HepG2 (cell line): ENCODE data around the gene IFT88. TPM values are rescaled to one million over a fixed set of nuclear protein-coding genes. Genes with fewer than 3 reads are reported as not detected.

Experiments used
- ARID2 ChIP-seq: sonication (generic); formaldehyde crosslinking; IDR thresholded peaks from 2 replicates; pipeline ENCODE4 v1.8.1; 2022; ENCODE audit warnings: mild to moderate bottlenecking, missing genetic modification reagents, borderline replicate concordance
- ATF7-NPFF ChIP-seq: sonication (generic); formaldehyde crosslinking; IDR thresholded peaks from 2 replicates; pipeline ENCODE4 v1.8.1; 2023; ENCODE audit warnings: mild to moderate bottlenecking, low read depth, missing genetic modification reagents, moderate library complexity
- FOXK2 ChIP-seq: fragments of 450-650 bp; IDR thresholded peaks from 2 replicates; pipeline ENCODE4 v1.6.1; 2016
- FOXM1 ChIP-seq: sonication (generic); formaldehyde crosslinking; IDR thresholded peaks from 2 replicates; pipeline ENCODE4 v1.5.0; 2020; ENCODE audit warnings: missing genetic modification reagents
- GFI1 ChIP-seq: sonication (generic); formaldehyde crosslinking; IDR thresholded peaks from 2 replicates; pipeline ENCODE4 v1.5.0; 2020; ENCODE audit warnings: missing genetic modification reagents, mild to moderate bottlenecking, borderline replicate concordance
- GTF3A ChIP-seq: sonication (generic); formaldehyde crosslinking; conservative IDR thresholded peaks from 2 replicates; pipeline ENCODE4 v1.4.0; 2020; ENCODE audit warnings: mild to moderate bottlenecking, missing genetic modification reagents
- HMGXB3 ChIP-seq: sonication (generic); formaldehyde crosslinking; IDR thresholded peaks from 2 replicates; pipeline ENCODE4 v1.4.0; 2020; ENCODE audit warnings: missing genetic modification reagents, borderline replicate concordance
- IKZF1 ChIP-seq: fragments of 450-650 bp; IDR thresholded peaks from 2 replicates; pipeline ENCODE4 v1.7.1; 2016
- KAT8 ChIP-seq: IDR thresholded peaks from 2 replicates; pipeline ENCODE4 v1.6.1; 2016; ENCODE audit warnings: missing genetic modification reagents, missing compliant biosample characterization
- NKX3-1 ChIP-seq: sonication (generic); formaldehyde crosslinking; IDR thresholded peaks from 2 replicates; pipeline ENCODE4 v1.5.0; 2020; ENCODE audit warnings: missing genetic modification reagents
- NR2F1 ChIP-seq, 2 experiments: fragments of 450-650 bp in 1 of 2; formaldehyde crosslinking in 1 of 2; IDR thresholded peaks; 2 replicates each; pipeline versions ENCODE4 v1.5.0 to v1.6.1; 2016 to 2020; ENCODE audit warnings: mild to moderate bottlenecking in 1 of 2, missing compliant biosample characterization in 1 of 2, missing genetic modification reagents in 1 of 2, moderate library complexity in 1 of 2
- PAWR ChIP-seq: sonication (generic); formaldehyde crosslinking; IDR thresholded peaks from 2 replicates; pipeline ENCODE4 v1.4.0; 2020; ENCODE audit warnings: missing genetic modification reagents, mild to moderate bottlenecking, borderline replicate concordance
- PHF20 ChIP-seq: sonication (generic); formaldehyde crosslinking; IDR thresholded peaks from 2 replicates; pipeline ENCODE4 v1.5.0; 2020; ENCODE audit warnings: mild to moderate bottlenecking, missing genetic modification reagents
- RXRA ChIP-seq: sonication (generic); formaldehyde crosslinking; IDR thresholded peaks from 2 replicates; pipeline ENCODE4 v1.5.1; 2020; ENCODE audit warnings: missing genetic modification reagents
- SIN3B ChIP-seq: fragments of 150-350 bp; IDR thresholded peaks from 2 replicates; pipeline ENCODE4 v1.6.1; 2014; ENCODE audit warnings: low read length
- SMARCC2 ChIP-seq: fragments of 450-650 bp; IDR thresholded peaks from 2 replicates; pipeline ENCODE4 v1.6.1; 2017; ENCODE audit warnings: antibody characterized with exemption, mild to moderate bottlenecking
- ZKSCAN8 ChIP-seq: IDR thresholded peaks from 2 replicates; pipeline ENCODE4 v1.6.1; 2016; ENCODE audit warnings: borderline replicate concordance, missing genetic modification reagents, missing compliant biosample characterization
- ZNF230 ChIP-seq: sonication (generic); formaldehyde crosslinking; IDR thresholded peaks from 2 replicates; pipeline ENCODE4 v1.4.0; 2020; ENCODE audit warnings: mild to moderate bottlenecking, missing genetic modification reagents
- ZNF232 ChIP-seq: sonication (generic); formaldehyde crosslinking; IDR thresholded peaks from 2 replicates; pipeline ENCODE4 v1.4.0; 2020; ENCODE audit warnings: missing genetic modification reagents, borderline replicate concordance
- ZNF614 ChIP-seq: IDR thresholded peaks from 2 replicates; pipeline ENCODE4 v1.6.1; 2018; ENCODE audit warnings: missing biosample characterization, missing genetic modification reagents, inconsistent platforms, borderline replicate concordance
- ZNF672 ChIP-seq: sonication (generic); formaldehyde crosslinking; IDR thresholded peaks from 2 replicates; pipeline ENCODE4 v1.8.1; 2022; ENCODE audit warnings: missing genetic modification reagents
- ZNF770 ChIP-seq: sonication (generic); formaldehyde crosslinking; IDR thresholded peaks from 2 replicates; pipeline ENCODE4 v1.5.0; 2020; ENCODE audit warnings: mild to moderate bottlenecking, missing genetic modification reagents
- ZNF879 ChIP-seq: sonication (generic); formaldehyde crosslinking; IDR thresholded peaks from 2 replicates; pipeline ENCODE4 v1.8.1; 2023; ENCODE audit warnings: missing genetic modification reagents
- polyA plus RNA-seq, 8 experiments: library from polyadenylated mRNA; depleted of rRNA in 3 of 8; stranded (reverse) in 7 of 8; unstranded in 1 of 8; fragments of >200 nt; fragmentation: Illumina TruSeq in 4 of 8; extraction: Trizol in 4 of 8; gene quantifications; 2 replicates each; pipeline versions ENCODE4 v1.2.1 to v1.2.3, GENCODE V29; 2011 to 2016; ENCODE audit warnings: low read depth in 4 of 8, missing spikeins in 1 of 8, mixed read lengths in 1 of 8; ENCODE audit not compliant: insufficient read depth in 1 of 8
- total RNA-seq, 5 experiments: library from RNA; depleted of rRNA; stranded (reverse); fragments of >200 nt; fragmentation: Illumina TruSeq; extraction: Trizol; gene quantifications; 2 replicates each; pipeline ENCODE4 v1.2.3, GENCODE V29; 2016; ENCODE audit warnings: low read depth in 1 of 5
- TF ChIP-seq, protein P1 (sequence below): sonication (generic); formaldehyde crosslinking; IDR thresholded peaks from 2 replicates; pipeline ENCODE4 v1.4.0; 2020; ENCODE audit warnings: missing genetic modification reagents

IFT88 gene
- total and polyA plus RNA-seq, 2 of the 13 experiments (the other 11 are each of a cell fraction or from before 2014, with no cell fraction given): 8.4 to 19.9 TPM

DNA sequence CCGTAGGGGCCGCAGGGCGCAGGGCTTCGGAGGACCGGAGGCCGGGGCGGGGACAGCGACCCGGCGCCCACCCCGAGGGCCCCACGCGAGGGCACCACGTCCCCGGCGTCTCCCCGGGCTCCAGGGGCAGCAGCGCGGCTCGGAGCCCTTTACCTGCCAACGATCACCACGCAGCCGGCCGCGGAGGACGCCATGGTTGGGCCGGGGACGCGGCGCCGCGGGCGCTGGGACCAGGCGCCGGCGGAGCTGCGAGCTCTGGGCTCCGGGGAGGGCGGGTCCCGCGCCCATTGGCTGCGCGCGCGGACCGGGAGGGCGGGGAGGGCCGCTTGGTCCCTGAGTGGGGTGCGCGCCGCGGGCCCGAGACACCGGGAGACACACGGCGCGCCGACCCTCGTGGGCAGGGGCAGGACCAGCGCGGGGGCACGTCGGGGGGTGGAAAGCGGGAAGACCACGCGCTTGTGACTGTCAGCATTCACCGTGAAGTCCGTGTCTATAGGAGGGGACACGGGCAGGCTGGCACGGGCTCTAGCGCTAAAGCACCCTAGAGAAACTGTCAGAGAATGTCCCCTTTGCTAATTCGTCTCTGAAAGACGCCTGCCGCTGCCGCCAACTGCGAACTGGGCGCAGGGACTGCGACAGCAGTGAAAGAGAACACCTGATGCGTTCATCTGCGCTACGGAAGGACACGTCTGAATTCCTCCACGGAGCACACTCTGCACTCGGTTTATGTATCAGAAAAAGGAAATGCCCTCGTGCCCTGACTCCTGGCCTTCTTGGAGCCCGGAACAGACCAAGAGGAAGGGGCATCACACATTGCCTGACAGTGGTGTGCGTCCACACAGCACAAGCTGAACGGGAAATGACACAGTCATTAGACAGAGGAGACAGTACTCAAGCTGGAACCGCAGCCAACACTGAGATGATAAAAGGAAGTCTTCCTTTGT lies 41.1 kb upstream of the IFT88 start, which contains the start of gene CRYL1 (continued):
- TF ChIP-seq SMARCC2: no peak
- TF ChIP-seq GFI1 (CRISPR knock-in tag): peak; percentile 64; the same call in 1 of the 2 replicates
- no peak for TF ChIP-seq NR2F1 (CRISPR knock-in tag; IDR thresholded peaks at IDR 0.05)
- no peak for TF ChIP-seq GTF3A (CRISPR knock-in tag)
- no peak for TF ChIP-seq RXRA (CRISPR knock-in tag)
- peak; percentile 67; the same call in 1 of the 2 replicates for TF ChIP-seq ATF7-NPFF (CRISPR knock-in tag)
- TF ChIP-seq, protein P1, sequence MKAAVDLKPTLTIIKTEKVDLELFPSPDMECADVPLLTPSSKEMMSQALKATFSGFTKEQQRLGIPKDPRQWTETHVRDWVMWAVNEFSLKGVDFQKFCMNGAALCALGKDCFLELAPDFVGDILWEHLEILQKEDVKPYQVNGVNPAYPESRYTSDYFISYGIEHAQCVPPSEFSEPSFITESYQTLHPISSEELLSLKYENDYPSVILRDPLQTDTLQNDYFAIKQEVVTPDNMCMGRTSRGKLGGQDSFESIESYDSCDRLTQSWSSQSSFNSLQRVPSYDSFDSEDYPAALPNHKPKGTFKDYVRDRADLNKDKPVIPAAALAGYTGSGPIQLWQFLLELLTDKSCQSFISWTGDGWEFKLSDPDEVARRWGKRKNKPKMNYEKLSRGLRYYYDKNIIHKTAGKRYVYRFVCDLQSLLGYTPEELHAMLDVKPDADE (CRISPR knock-in tag): no peak; the same call in 1 of the 2 replicates
- peak; percentile 29; the same call in 1 of the 2 replicates for TF ChIP-seq HMGXB3 (CRISPR knock-in tag)
- TF ChIP-seq SIN3B: no peak
- TF ChIP-seq NKX3-1 (CRISPR knock-in tag): 0 out of 2 replicates have a peak, but pooled peaks have one; percentile 50
- TF ChIP-seq ZNF672: no peak
- TF ChIP-seq FOXM1 (CRISPR knock-in tag): no peak
- TF ChIP-seq PHF20 (CRISPR knock-in tag): no peak; the same call in 1 of the 2 replicates
- no peak for TF ChIP-seq PAWR (CRISPR knock-in tag)
- no peak for TF ChIP-seq ZKSCAN8 (CRISPR knock-in tag)
- no peak; the same call in 1 of the 2 replicates for TF ChIP-seq KAT8
- no peak for TF ChIP-seq ZNF879 (CRISPR knock-in tag)
- TF ChIP-seq ZNF614 (CRISPR knock-in tag): no peak
- TF ChIP-seq ZNF232 (CRISPR knock-in tag): peak; percentile 93; the same call in 1 of the 2 replicates
- TF ChIP-seq ARID2 (CRISPR knock-in tag): no peak
- TF ChIP-seq ZNF770 (CRISPR knock-in tag): peak; percentile 64
- no peak for TF ChIP-seq FOXK2
- no peak for TF ChIP-seq IKZF1
- TF ChIP-seq ZNF230 (CRISPR knock-in tag): no peak
